CD4-positive, alpha-beta T cell treated with Interleukin-21 for 1 hour (primary cell): Measurements from ENCODE around the gene C10orf62.
"Not testable (repeated sequence)": the region's sequence is repeated elsewhere in the genome, so short reads cannot be mapped to it uniquely, and the experiment has no call there.

Experiments
- DNase-seq: peaks from one replicate; pipeline ENCODE4 v3.0.0-alpha.2; 2020

Gene C10orf62

GRCh38 chr10:97632949-97633884 is 43.7 kb downstream of the C10orf62 start, which contains the start of gene MORN4:
MORN4 (minus strand) TSS chr10:97633500; CDS start chr10:97619653, 13,847 bp downstream.
- peak; percentile 94 for DNase-seq

- DNase-seq = peak; percentile 34
These were observed 44.4 kb downstream of the C10orf62 start for GRCh38 chr10:97633921-97634320.

- DNase-seq = no peak
These were observed 46.1 kb downstream of the C10orf62 start for GRCh38 chr10:97635577-97635976.

- not testable (repeated sequence) for DNase-seq
These were observed 49.6 kb downstream of the C10orf62 start for GRCh38 chr10:97639090-97639489.

GRCh38 chr10:97640174-97640867 is 50.8 kb downstream of the C10orf62 start, which contains the start of gene PI4K2A:
PI4K2A (plus strand) TSS chr10:97640671; CDS start chr10:97640743, 72 bp downstream.
- DNase-seq = peak; percentile 99
